Measurements from ENCODE around the gene CISD1.

GRCh38 chr10:58307676-58308075 lies 38.7 kb downstream of the CISD1 start:
- TF ChIP-seq POLR2AphosphoS5 (IDR thresholded peaks at IDR 0.05) (no peak), CTCF (IDR thresholded peaks at IDR 0.05) (no peak)
